ENCODE results near the gene PTOV1. TPM values are rescaled to one million over a fixed set of nuclear protein-coding genes. Genes with fewer than 3 reads are reported as not detected.

PTOV1 gene
- total and polyA plus RNA-seq, 3 donors from 2014 or later: 235 to 260 (median 257) TPM

GRCh38 chr19:49875177-49875576, 24.2 kb downstream of the PTOV1 start:
- DNase-seq: no peak
- WGBS, 2 donors: 22 to 78% methylated on average over 2 to 4 of the region's 4 CpGs
- TF ChIP-seq CTCF (IDR thresholded peaks at IDR 0.05) (no peak), POLR2A (IDR thresholded peaks at IDR 0.05) (no peak)
- Histone ChIP-seq H3K27ac (peak overlapping the region; percentile 99 to 100), H3K36me3 (ENCODE audit: low read depth, missing control alignments) (no peaks in the 10 kb centered on the region), H3K9me3 (no peaks in the 10 kb centered on the region), H3K4me3 (peak overlapping the region in 1 of 2 donors; percentile 99), H3K27me3 (no peaks in the 10 kb centered on the region), H3K4me1 (peaks cover 23% of the 10 kb centered on the region)
- intact Hi-C loops (cut with DNase I; ENCODE audit: low total_unique reads): no loop called here

- no peaks in the 10 kb centered on the region for H3K27me3 ChIP-seq
- H3K4me3 ChIP-seq: peak overlapping the region; percentile 73 to 99
- no peaks in the 10 kb centered on the region for H3K36me3 ChIP-seq (ENCODE audit: low read depth, missing control alignments)
- H3K27ac ChIP-seq: peak overlapping the region; percentile 99 to 100
- peak; percentile 71 for DNase-seq
- intact Hi-C loops (cut with DNase I; ENCODE audit: low total_unique reads): no loop called here
- WGBS, 2 donors: 0 to 1% methylated on average over 14 to 27 of the region's 28 CpGs
- H3K9me3 ChIP-seq: no peaks in the 10 kb centered on the region
- TF ChIP-seq POLR2A (IDR thresholded peaks at IDR 0.05) (no peak), CTCF (IDR thresholded peaks at IDR 0.05) (no peak)
- peaks cover 19% of the 10 kb centered on the region for H3K4me1 ChIP-seq
Observed at GRCh38 chr19:49875857-49876421, 25.0 kb downstream of the PTOV1 start.

GRCh38 chr19:49876422-49877019, 25.6 kb downstream of the PTOV1 start:
- H3K4me3 ChIP-seq: peak overlapping the region; percentile 73 to 99
- intact Hi-C loops (cut with DNase I; ENCODE audit: low total_unique reads): no loop called here
- H3K27ac ChIP-seq: peak overlapping the region; percentile 99 to 100
- H3K9me3 ChIP-seq: no peaks in the 10 kb centered on the region
- peaks cover 19% of the 10 kb centered on the region for H3K4me1 ChIP-seq
- H3K36me3 ChIP-seq (ENCODE audit: low read depth, missing control alignments): no peaks in the 10 kb centered on the region
- 1% methylated on average over 24 to 25 of the region's 46 CpGs for WGBS, 2 donors
- H3K27me3 ChIP-seq: no peaks in the 10 kb centered on the region
- TF ChIP-seq POLR2A (IDR thresholded peaks at IDR 0.05): no peak
- no peak for TF ChIP-seq CTCF (IDR thresholded peaks at IDR 0.05)
- peak; percentile 98 for DNase-seq

- Histone ChIP-seq H3K4me1 (peaks cover 19% of the 10 kb centered on the region), H3K36me3 (ENCODE audit: low read depth, missing control alignments) (no peaks in the 10 kb centered on the region), H3K27me3 (no peaks in the 10 kb centered on the region), H3K27ac (peak within 1 kb of the TSS; percentile 99 to 100), H3K9me3 (no peaks in the 10 kb centered on the region), H3K4me3 (peak within 1 kb of the TSS; percentile 73 to 99)
- 0 to 1% methylated on average over 44 to 61 of the region's 61 CpGs for WGBS, 2 donors
- DNase-seq: peak; percentile 99
- TF ChIP-seq CTCF (IDR thresholded peaks at IDR 0.05) (peak in 1 of 3 experiments; percentile 7), POLR2A (IDR thresholded peaks at IDR 0.05) (peak; percentile 86)
- intact Hi-C loops (cut with DNase I; ENCODE audit: low total_unique reads): no loop called here
Observed at GRCh38 chr19:49877020-49877878, 26.3 kb downstream of the PTOV1 start, which contains the start of the genes AKT1S1 and TBC1D17. Gene AKT1S1 (minus strand): TSS chr19:49877355. CDS start chr19:49873295, 4,060 bp downstream. Gene TBC1D17 (plus strand): TSS chr19:49877702. CDS start chr19:49877724, 22 bp downstream.

Data from testis (tissue), 3 donors.